OCI-LY1 (cell line): ENCODE measurements around the gene IL20RB.
"Not testable (repeated sequence)": the region's sequence is repeated elsewhere in the genome, so short reads cannot be mapped to it uniquely, and the experiment has no call there.

ENCODE experiments used
- H2AFZ ChIP-seq: fragments of 200-600 bp; sonication (generic), shearing (Covaris generic); 2 replicates; pipeline ENCODE4 v1.6.0; 2014; ENCODE audit warnings: antibody characterized with exemption, mild to moderate bottlenecking, low read length
- H3F3A ChIP-seq: fragments of 200-600 bp; sonication (generic), shearing (Covaris generic); 2 replicates; pipeline ENCODE4 v1.6.0; 2014; ENCODE audit warnings: mild to moderate bottlenecking, antibody characterized with exemption, low read length, moderate library complexity; ENCODE audit not compliant: insufficient read depth
- H3K27ac ChIP-seq: fragments of 200-600 bp; sonication (generic); 2 replicates; pipeline ENCODE4 v1.5.1; 2014; ENCODE audit warnings: low read length, mixed run types, mild to moderate bottlenecking, low read depth; ENCODE audit not compliant: poor library complexity, severe bottlenecking
- H3K27me3 ChIP-seq: fragments of 200-600 bp; sonication (generic); 2 replicates; pipeline ENCODE4 v1.6.0; 2014; ENCODE audit warnings: antibody characterized with exemption, mild to moderate bottlenecking, low read length, moderate library complexity; ENCODE audit not compliant: insufficient read depth
- H3K36me3 ChIP-seq: fragments of 200-600 bp; sonication (generic); 2 replicates; pipeline ENCODE4 v1.6.1; 2014; ENCODE audit warnings: mild to moderate bottlenecking, antibody characterized with exemption, low read length, moderate library complexity, mixed read lengths; ENCODE audit not compliant: insufficient read depth
- H3K4me1 ChIP-seq: fragments of 200-600 bp; sonication (generic); 2 replicates; pipeline ENCODE4 v1.5.1; 2014; ENCODE audit warnings: mild to moderate bottlenecking, low read length, moderate library complexity; ENCODE audit not compliant: insufficient read depth, severe bottlenecking
- H3K4me2 ChIP-seq: fragments of 200-600 bp; sonication (generic), shearing (Covaris generic); 2 replicates; pipeline ENCODE4 v1.6.1; 2014; ENCODE audit warnings: low read length
- H3K4me3 ChIP-seq: fragments of 200-600 bp; sonication (generic); 2 replicates; pipeline ENCODE4 v1.5.1; 2014; ENCODE audit warnings: low read length, low read depth, mild to moderate bottlenecking, mixed read lengths; ENCODE audit not compliant: poor library complexity, severe bottlenecking
- H3K79me2 ChIP-seq: fragments of 200-600 bp; shearing (Covaris generic); 2 replicates; pipeline ENCODE4 v1.6.1; 2016; ENCODE audit warnings: mixed run types, low read length, mixed read lengths; ENCODE audit not compliant: insufficient read depth
- H3K9ac ChIP-seq: fragments of 200-600 bp; sonication (generic), shearing (Covaris generic); 2 replicates; pipeline ENCODE4 v1.6.1; 2014; ENCODE audit warnings: mild to moderate bottlenecking, low read length, mixed read lengths
- H3K9me2 ChIP-seq: fragments of 200-600 bp; sonication (generic), shearing (Covaris generic); 2 replicates; pipeline ENCODE4 v1.6.1; 2014; ENCODE audit warnings: low read depth, mild to moderate bottlenecking, low read length, mixed read lengths
- H3K9me3 ChIP-seq: fragments of 200-600 bp; shearing (Covaris generic); 2 replicates; pipeline ENCODE4 v1.6.1; 2014; ENCODE audit warnings: low read length, mixed read lengths
- H4K20me1 ChIP-seq: fragments of 200-600 bp; sonication (generic), shearing (Covaris generic); 2 replicates; pipeline ENCODE4 v1.6.0; 2016; ENCODE audit warnings: mild to moderate bottlenecking, low read length; ENCODE audit not compliant: insufficient read depth
- EZH2 ChIP-seq: fragments of 200-600 bp; sonication (generic), shearing (Covaris generic); IDR thresholded peaks from 2 replicates; pipeline ENCODE4 v1.8.0; 2017; ENCODE audit warnings: borderline replicate concordance, mixed run types, mild to moderate bottlenecking, antibody characterized with exemption, low read length, moderate library complexity, mixed read lengths
- TF ChIP-seq, protein P1 (sequence below): fragments of 200-600 bp; sonication (generic), shearing (Covaris generic); IDR thresholded peaks from 2 replicates; pipeline ENCODE4 v1.5.1; 2017; ENCODE audit warnings: mild to moderate bottlenecking, antibody characterized with exemption, low read length, moderate library complexity, mixed read lengths

The IL20RB gene

DNA sequence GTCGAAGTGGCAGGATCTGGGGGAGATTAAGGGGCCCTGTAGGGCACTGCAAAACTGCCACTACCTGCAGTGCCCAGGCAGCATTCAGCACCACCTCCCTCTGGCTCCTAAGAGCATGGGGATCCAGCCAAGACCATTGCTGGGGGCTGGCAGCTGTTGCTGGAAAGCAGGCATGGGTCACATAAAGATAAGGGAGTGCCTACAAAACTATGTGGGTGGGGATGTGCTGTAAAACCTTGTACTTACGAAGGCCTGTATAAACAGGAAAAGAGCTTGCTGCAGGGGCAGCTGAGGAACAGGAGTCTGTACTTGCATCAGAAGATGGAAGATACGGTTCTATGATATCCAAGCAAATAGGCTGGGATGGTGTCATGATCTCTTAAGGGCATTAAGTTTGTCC, 27.1 kb downstream of the IL20RB start:
- Histone ChIP-seq H3K9me3 (no peaks in the 10 kb centered on the region), H3K4me3 (no peak overlapping the region), H4K20me1 (no peaks in the 10 kb centered on the region), H2AFZ (no peak overlapping the region), H3K4me1 (no peaks in the 10 kb centered on the region), H3K79me2 (no peaks in the 10 kb centered on the region), H3K9me2 (no peaks in the 10 kb centered on the region), H3K4me2 (no peak overlapping the region), H3K36me3 (no peaks in the 10 kb centered on the region), H3K9ac (no peak overlapping the region), H3K27me3 (no peaks in the 10 kb centered on the region), H3F3A (no peaks in the 10 kb centered on the region), H3K27ac (no peak overlapping the region)
- TF ChIP-seq, protein P1, sequence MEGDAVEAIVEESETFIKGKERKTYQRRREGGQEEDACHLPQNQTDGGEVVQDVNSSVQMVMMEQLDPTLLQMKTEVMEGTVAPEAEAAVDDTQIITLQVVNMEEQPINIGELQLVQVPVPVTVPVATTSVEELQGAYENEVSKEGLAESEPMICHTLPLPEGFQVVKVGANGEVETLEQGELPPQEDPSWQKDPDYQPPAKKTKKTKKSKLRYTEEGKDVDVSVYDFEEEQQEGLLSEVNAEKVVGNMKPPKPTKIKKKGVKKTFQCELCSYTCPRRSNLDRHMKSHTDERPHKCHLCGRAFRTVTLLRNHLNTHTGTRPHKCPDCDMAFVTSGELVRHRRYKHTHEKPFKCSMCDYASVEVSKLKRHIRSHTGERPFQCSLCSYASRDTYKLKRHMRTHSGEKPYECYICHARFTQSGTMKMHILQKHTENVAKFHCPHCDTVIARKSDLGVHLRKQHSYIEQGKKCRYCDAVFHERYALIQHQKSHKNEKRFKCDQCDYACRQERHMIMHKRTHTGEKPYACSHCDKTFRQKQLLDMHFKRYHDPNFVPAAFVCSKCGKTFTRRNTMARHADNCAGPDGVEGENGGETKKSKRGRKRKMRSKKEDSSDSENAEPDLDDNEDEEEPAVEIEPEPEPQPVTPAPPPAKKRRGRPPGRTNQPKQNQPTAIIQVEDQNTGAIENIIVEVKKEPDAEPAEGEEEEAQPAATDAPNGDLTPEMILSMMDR, result no peak
- no peak for TF ChIP-seq EZH2

- not testable (repeated sequence) for H3K79me2 ChIP-seq, H3K9ac ChIP-seq, H3K9me2 ChIP-seq, H2AFZ ChIP-seq, H3F3A ChIP-seq, H3K27ac ChIP-seq, H3K36me3 ChIP-seq, H3K4me1 ChIP-seq, H3K4me2 ChIP-seq, H3K27me3 ChIP-seq, H4K20me1 ChIP-seq, H3K4me3 ChIP-seq, H3K9me3 ChIP-seq
These were observed 29.7 kb downstream of the IL20RB start for GRCh38 chr3:136987398-136987980.

DNA sequence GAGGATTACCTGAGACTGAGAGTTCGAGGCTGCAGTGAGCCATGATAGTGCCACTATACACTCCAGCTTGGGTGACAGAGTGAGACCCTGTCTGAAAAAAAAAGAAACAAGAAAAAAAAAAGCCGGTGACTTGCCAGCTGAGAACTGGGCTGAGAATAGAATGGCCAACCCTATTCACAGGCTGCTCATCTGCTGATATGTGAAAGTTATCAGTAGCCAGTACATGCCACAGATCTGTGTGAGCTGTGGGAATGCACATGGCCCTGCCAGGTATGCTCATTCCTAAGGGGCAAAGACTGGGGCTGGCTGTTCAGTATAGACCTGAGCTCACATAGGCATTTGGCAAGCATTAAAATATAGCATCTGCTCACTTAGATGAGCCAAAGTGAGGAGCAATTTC, 30.9 kb downstream of the IL20RB start:
- Histone ChIP-seq H3K36me3 (no peaks in the 10 kb centered on the region), H3K9me2 (no peaks in the 10 kb centered on the region), H3K4me2 (no peak overlapping the region), H3K27me3 (no peaks in the 10 kb centered on the region), H3K4me1 (no peaks in the 10 kb centered on the region), H3K9ac (no peak overlapping the region), H3K27ac (no peak overlapping the region), H3K4me3 (no peak overlapping the region), H3K79me2 (no peaks in the 10 kb centered on the region), H2AFZ (no peak overlapping the region), H3F3A (no peaks in the 10 kb centered on the region), H4K20me1 (no peaks in the 10 kb centered on the region), H3K9me3 (no peaks in the 10 kb centered on the region)
- TF ChIP-seq, protein P1, result no peak
- no peak for TF ChIP-seq EZH2

GRCh38 chr3:136989781-136990524, 32.2 kb downstream of the IL20RB start:
- H2AFZ ChIP-seq, result no peak overlapping the region
- no peaks in the 10 kb centered on the region for H3K9me3 ChIP-seq
- TF ChIP-seq, protein P1, result no peak
- TF ChIP-seq EZH2, result no peak
- no peaks in the 10 kb centered on the region for H3K4me1 ChIP-seq
- H4K20me1 ChIP-seq, result no peaks in the 10 kb centered on the region
- no peaks in the 10 kb centered on the region for H3K79me2 ChIP-seq
- no peaks in the 10 kb centered on the region for H3K9me2 ChIP-seq
- H3K9ac ChIP-seq, result no peak overlapping the region
- H3K27ac ChIP-seq, result no peak overlapping the region
- H3K4me2 ChIP-seq, result no peak overlapping the region
- no peak overlapping the region for H3K4me3 ChIP-seq
- H3F3A ChIP-seq, result no peaks in the 10 kb centered on the region
- H3K27me3 ChIP-seq, result no peaks in the 10 kb centered on the region
- H3K36me3 ChIP-seq, result no peaks in the 10 kb centered on the region
